H9 (cell line): ENCODE measurements around the gene CAPNS1. TPM values are rescaled to one million over a fixed set of nuclear protein-coding genes. Genes with fewer than 3 reads are reported as not detected.
A peak's percentile ranks its signal among the peaks of the same experiment; 100 is the strongest.

Source experiments
- DNase-seq: peaks from one replicate; pipeline ENCODE4 v3.0.0-alpha.2; 2017
- H2AFZ ChIP-seq: one replicate; pipeline ENCODE4 v1.6.1; 2013; ENCODE audit warnings: mild to moderate bottlenecking, low read length, control low read depth, moderate library complexity
- H2AK5ac ChIP-seq: 2 replicates; pipeline ENCODE4 v1.6.1; 2013; ENCODE audit warnings: low read length, control low read depth, mixed read lengths; ENCODE audit not compliant: insufficient read length
- H2BK120ac ChIP-seq: one replicate; pipeline ENCODE4 v1.6.1; 2013; ENCODE audit warnings: low read depth, mild to moderate bottlenecking, low read length, control low read depth, inconsistent platforms; ENCODE audit not compliant: poor library complexity, severe bottlenecking
- H2BK12ac ChIP-seq: 2 replicates; pipeline ENCODE4 v1.6.1; 2013; ENCODE audit warnings: low read length, control low read depth, mixed read lengths, low read depth; ENCODE audit not compliant: insufficient read length
- H2BK15ac ChIP-seq: 2 replicates; pipeline ENCODE4 v1.6.1; 2013; ENCODE audit warnings: low read depth, low read length, control low read depth
- H2BK20ac ChIP-seq: one replicate; pipeline ENCODE4 v1.6.1; 2013; ENCODE audit warnings: low read depth, mild to moderate bottlenecking, low read length, control low read depth, inconsistent platforms; ENCODE audit not compliant: poor library complexity, severe bottlenecking
- H2BK5ac ChIP-seq: 2 replicates; pipeline ENCODE4 v1.6.1; 2013; ENCODE audit warnings: low read length, control low read depth, mixed read lengths; ENCODE audit not compliant: insufficient read length
- H3K14ac ChIP-seq: 2 replicates; pipeline ENCODE4 v1.6.1; 2013; ENCODE audit warnings: low read length, control low read depth; ENCODE audit not compliant: insufficient read depth
- H3K18ac ChIP-seq: 2 replicates; pipeline ENCODE4 v1.6.1; 2013; ENCODE audit warnings: low read depth, mild to moderate bottlenecking, mixed read lengths, low read length, control low read depth; ENCODE audit not compliant: insufficient read length
- H3K23ac ChIP-seq: 2 replicates; pipeline ENCODE4 v1.6.1; 2013; ENCODE audit warnings: low read length, control low read depth, mixed read lengths, low read depth; ENCODE audit not compliant: insufficient read length
- H3K23me2 ChIP-seq: 2 replicates; pipeline ENCODE4 v1.6.1; 2013; ENCODE audit warnings: low read depth, mild to moderate bottlenecking, mixed read lengths, low read length, control low read depth; ENCODE audit not compliant: insufficient read length, poor library complexity, severe bottlenecking
- H3K27ac ChIP-seq: 2 replicates; pipeline ENCODE4 v1.5.1; 2013; ENCODE audit warnings: low read length, control low read depth, mixed read lengths, low read depth; ENCODE audit not compliant: insufficient read length
- H3K27me3 ChIP-seq: 2 replicates; pipeline ENCODE4 v1.6.1; 2013; ENCODE audit warnings: low read length, control low read depth, inconsistent platforms; ENCODE audit not compliant: insufficient read depth
- H3K4ac ChIP-seq: 2 replicates; pipeline ENCODE4 v1.6.1; 2013; ENCODE audit warnings: low read depth, mild to moderate bottlenecking, control low read depth, inconsistent platforms, low read length, moderate library complexity
- H3K4me1 ChIP-seq: 2 replicates; pipeline ENCODE4 v1.6.1; 2013; ENCODE audit warnings: low read length, control low read depth, inconsistent platforms; ENCODE audit not compliant: insufficient read depth
- H3K4me2 ChIP-seq: 2 replicates; pipeline ENCODE4 v1.6.1; 2013; ENCODE audit warnings: low read length, control low read depth, mixed read lengths; ENCODE audit not compliant: insufficient read length, insufficient read depth
- H3K56ac ChIP-seq: 2 replicates; pipeline ENCODE4 v1.6.1; 2013; ENCODE audit warnings: low read depth, mild to moderate bottlenecking, mixed read lengths, low read length, control low read depth; ENCODE audit not compliant: insufficient read length
- H3K79me1 ChIP-seq: 2 replicates; pipeline ENCODE4 v1.6.1; 2013; ENCODE audit warnings: low read depth, mild to moderate bottlenecking, moderate library complexity, low read length, control low read depth, inconsistent platforms; ENCODE audit not compliant: insufficient read depth, poor library complexity, severe bottlenecking
- H3K79me2 ChIP-seq: 2 replicates; pipeline ENCODE4 v1.6.1; 2013; ENCODE audit warnings: low read length, control low read depth, inconsistent platforms; ENCODE audit not compliant: insufficient read depth
- H3K9ac ChIP-seq: 2 replicates; pipeline ENCODE4 v1.6.1; 2013; ENCODE audit warnings: low read length, control low read depth, mixed read lengths; ENCODE audit not compliant: insufficient read length; ENCODE audit errors: extremely low read depth
- H3K9me3 ChIP-seq: one replicate; pipeline ENCODE4 v1.6.1; 2013; ENCODE audit warnings: low read depth, low read length, inconsistent platforms; ENCODE audit not compliant: control insufficient read depth
- H3T11ph ChIP-seq: one replicate; pipeline ENCODE4 v1.6.1; 2013; ENCODE audit warnings: mild to moderate bottlenecking, low read length, control low read depth, inconsistent platforms
- H4K20me1 ChIP-seq: one replicate; pipeline ENCODE4 v1.6.1; 2013; ENCODE audit not compliant: control insufficient read depth, insufficient read length, insufficient read depth
- H4K5ac ChIP-seq: 2 replicates; pipeline ENCODE4 v1.6.1; 2013; ENCODE audit warnings: low read depth, mild to moderate bottlenecking, mixed read lengths, low read length, control low read depth; ENCODE audit not compliant: insufficient read length
- H4K8ac ChIP-seq: replicated peaks from 2 replicates; pipeline ENCODE4 v1.6.1; 2013; ENCODE audit warnings: low read length, control low read depth, mixed read lengths, low read depth; ENCODE audit not compliant: insufficient read length
- H4K91ac ChIP-seq: 2 replicates; pipeline ENCODE4 v1.6.1; 2013; ENCODE audit warnings: low read depth, mild to moderate bottlenecking, moderate library complexity, mixed read lengths, low read length, control low read depth; ENCODE audit not compliant: insufficient read length
- H3K27ac Mint-ChIP-seq, 3 experiments: 2 replicates in 2 of 3; 3 replicates in 1 of 3; pipeline ENCODE4 v1.8.0; 2020 to 2021; ENCODE audit warnings: mixed read lengths in 3 of 3, mild to moderate bottlenecking in 1 of 3, moderate library complexity in 1 of 3
- H3K27me3 Mint-ChIP-seq: 2 replicates; pipeline ENCODE4 v1.8.0; 2021; ENCODE audit warnings: low read depth, mild to moderate bottlenecking, moderate library complexity, mixed read lengths
- H3K36me3 Mint-ChIP-seq, 3 experiments: 2 replicates in 2 of 3; 3 replicates in 1 of 3; pipeline ENCODE4 v1.8.0; 2020 to 2021; ENCODE audit warnings: low read depth in 3 of 3, mixed read lengths in 3 of 3; ENCODE audit not compliant: insufficient read depth in 1 of 3
- H3K4me1 Mint-ChIP-seq, 2 experiments: 2 replicates each; pipeline ENCODE4 v1.8.0; 2020; ENCODE audit warnings: mixed read lengths in 2 of 2
- H3K4me3 Mint-ChIP-seq, 2 experiments: 2 replicates in 1 of 2; 3 replicates in 1 of 2; pipeline ENCODE4 v1.8.0; 2020 to 2021; ENCODE audit warnings: mild to moderate bottlenecking in 2 of 2, mixed read lengths in 2 of 2, moderate library complexity in 1 of 2
- H3K9me3 Mint-ChIP-seq, 2 experiments: 2 replicates in 1 of 2; 3 replicates in 1 of 2; pipeline ENCODE4 v1.8.0; 2020; ENCODE audit warnings: mild to moderate bottlenecking in 2 of 2, mixed read lengths in 2 of 2, moderate library complexity in 1 of 2
- WGBS: extraction: QIAGEN DNeasy Blood & Tissue Kit; methylation state at CpG from one replicate; pipeline ENCODE4 v1.1.7; 2013; ENCODE audit warnings: missing lambda C conversion rate, low lambda C conversion rate, mixed read lengths; ENCODE audit not compliant: insufficient read length; ENCODE audit errors: extremely low coverage; 5-methylcytosine and 5-hydroxymethylcytosine counted together
- total RNA-seq: library from RNA; stranded (reverse); gene quantifications from 2 replicates; pipeline ENCODE4 v1.2.1, GENCODE V29; 2021
- TF ChIP-seq, protein P1 (sequence below): fragments of 200-600 bp; sonication (generic); conservative IDR thresholded peaks from 3 replicates; pipeline ENCODE4 v1.8.0; 2021; ENCODE audit warnings: antibody characterized with exemption, mild to moderate bottlenecking

CAPNS1 gene
- total RNA-seq, 1 experiment from 2014 or later = 399 TPM

DNA sequence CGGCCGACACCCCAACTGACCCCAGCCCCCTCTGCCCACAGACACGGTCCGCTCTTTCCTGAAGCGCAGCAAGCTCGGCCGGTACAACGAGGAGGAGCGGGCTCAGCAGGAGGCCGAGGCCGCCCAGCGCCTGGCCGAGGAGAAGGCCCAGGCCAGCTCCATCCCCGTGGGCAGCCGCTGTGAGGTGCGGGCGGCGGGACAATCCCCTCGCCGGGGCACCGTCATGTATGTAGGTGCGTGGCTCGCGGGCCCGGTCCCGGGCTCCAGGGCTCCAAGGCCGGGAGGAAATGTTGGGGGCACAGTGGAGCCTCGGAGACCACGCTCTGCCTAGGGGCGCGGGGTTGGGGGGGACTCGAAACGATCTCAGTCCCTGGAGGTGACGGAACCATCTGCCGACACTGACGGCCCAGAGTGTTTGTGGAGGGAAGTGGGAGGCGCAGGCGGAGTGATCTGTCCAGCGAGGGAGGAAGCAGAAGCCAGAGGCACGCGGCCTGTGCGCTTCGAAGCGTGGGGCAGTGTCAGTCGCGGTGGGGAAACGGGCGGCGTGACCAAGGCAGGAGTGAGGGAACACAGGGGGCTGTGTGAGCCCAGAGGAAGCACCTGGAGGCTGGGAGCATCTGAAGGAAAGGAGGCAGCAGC is 18.3 kb upstream of the CAPNS1 start:
- Histone ChIP-seq H3K4me2 (no peak overlapping the region), H3K56ac (no peak overlapping the region)

More for the DNA sequence above, 18.3 kb upstream of the CAPNS1 start:
- no peak overlapping the region for H4K8ac ChIP-seq
- no peak overlapping the region for H3T11ph ChIP-seq
- no CpG with 5 or more reads among the region's 49 CpGs for WGBS
- no peak overlapping the region for H3K4ac ChIP-seq
- H3K79me1 ChIP-seq = no peaks in the 10 kb centered on the region
- H2BK15ac ChIP-seq = no peak overlapping the region
- Mint-ChIP-seq H3K4me1 (peaks cover 7 to 20% of the 10 kb centered on the region in 2 experiments), H3K4me3 (no peak overlapping the region), H3K27ac (peak overlapping the region in 1 of 3 experiments; percentile 67; a peak in 4 of 7 replicates), H3K36me3 (peaks cover 42 to 77% (median 72%) of the 10 kb centered on the region in 3 experiments; a peak in 6 of 7 replicates), H3K9me3 (no peaks in the 10 kb centered on the region), H3K27me3 (no peaks in the 10 kb centered on the region; the same call in 1 of the 2 replicates)
- no peak overlapping the region for H4K91ac ChIP-seq
- H3K23ac ChIP-seq = no peak overlapping the region
- no peaks in the 10 kb centered on the region for H4K20me1 ChIP-seq
- no peaks in the 10 kb centered on the region for H3K9me3 ChIP-seq
- no peaks in the 10 kb centered on the region for H3K27me3 ChIP-seq
- H3K27ac ChIP-seq = no peak overlapping the region
- no peak overlapping the region for H2BK20ac ChIP-seq
- no peak overlapping the region for H3K14ac ChIP-seq
- no peak overlapping the region for H2AK5ac ChIP-seq
- H2BK120ac ChIP-seq = no peak overlapping the region
- no peak overlapping the region for H3K9ac ChIP-seq
- no peaks in the 10 kb centered on the region for H3K79me2 ChIP-seq
- no peak for DNase-seq
- H3K23me2 ChIP-seq = no peaks in the 10 kb centered on the region
- no peak overlapping the region for H4K5ac ChIP-seq
- peak overlapping the region; percentile 58 for H2BK5ac ChIP-seq
- no peaks in the 10 kb centered on the region for H3K4me1 ChIP-seq
- no peak overlapping the region for H2BK12ac ChIP-seq
- TF ChIP-seq, protein P1, sequence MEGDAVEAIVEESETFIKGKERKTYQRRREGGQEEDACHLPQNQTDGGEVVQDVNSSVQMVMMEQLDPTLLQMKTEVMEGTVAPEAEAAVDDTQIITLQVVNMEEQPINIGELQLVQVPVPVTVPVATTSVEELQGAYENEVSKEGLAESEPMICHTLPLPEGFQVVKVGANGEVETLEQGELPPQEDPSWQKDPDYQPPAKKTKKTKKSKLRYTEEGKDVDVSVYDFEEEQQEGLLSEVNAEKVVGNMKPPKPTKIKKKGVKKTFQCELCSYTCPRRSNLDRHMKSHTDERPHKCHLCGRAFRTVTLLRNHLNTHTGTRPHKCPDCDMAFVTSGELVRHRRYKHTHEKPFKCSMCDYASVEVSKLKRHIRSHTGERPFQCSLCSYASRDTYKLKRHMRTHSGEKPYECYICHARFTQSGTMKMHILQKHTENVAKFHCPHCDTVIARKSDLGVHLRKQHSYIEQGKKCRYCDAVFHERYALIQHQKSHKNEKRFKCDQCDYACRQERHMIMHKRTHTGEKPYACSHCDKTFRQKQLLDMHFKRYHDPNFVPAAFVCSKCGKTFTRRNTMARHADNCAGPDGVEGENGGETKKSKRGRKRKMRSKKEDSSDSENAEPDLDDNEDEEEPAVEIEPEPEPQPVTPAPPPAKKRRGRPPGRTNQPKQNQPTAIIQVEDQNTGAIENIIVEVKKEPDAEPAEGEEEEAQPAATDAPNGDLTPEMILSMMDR = no peak
- H3K18ac ChIP-seq = no peak overlapping the region
- H2AFZ ChIP-seq = no peak overlapping the region
